ENCODE data around the gene OPN1MW. TPM values are rescaled to one million over a fixed set of nuclear protein-coding genes. Genes with fewer than 3 reads are reported as not detected.
"Not testable (repeated sequence)": the region's sequence is repeated elsewhere in the genome, so short reads cannot be mapped to it uniquely, and the experiment has no call there.

Gene OPN1MW
- not detected for total RNA-seq

DNA sequence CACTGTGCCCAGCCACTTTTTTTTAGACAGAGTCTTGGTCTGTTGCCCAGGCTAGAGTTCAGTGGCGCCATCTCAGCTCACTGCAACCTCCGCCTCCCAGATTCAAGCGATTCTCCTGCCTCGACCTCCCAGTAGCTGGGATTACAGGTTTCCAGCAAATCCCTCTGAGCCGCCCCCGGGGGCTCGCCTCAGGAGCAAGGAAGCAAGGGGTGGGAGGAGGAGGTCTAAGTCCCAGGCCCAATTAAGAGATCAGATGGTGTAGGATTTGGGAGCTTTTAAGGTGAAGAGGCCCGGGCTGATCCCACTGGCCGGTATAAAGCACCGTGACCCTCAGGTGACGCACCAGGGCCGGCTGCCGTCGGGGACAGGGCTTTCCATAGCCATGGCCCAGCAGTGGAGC, at the start of gene OPN1MW:
TSS of gene OPN1MW (plus strand) at position 301 of the 400 bp plus-strand sequence. CDS start at position 383, 82 bp downstream.
- H3K27me3 ChIP-seq; H3K9me3 ChIP-seq; DNase-seq; H3K4me1 ChIP-seq; H3K36me3 ChIP-seq; H3K27ac ChIP-seq; intact Hi-C loops (cut with DNase I); H3K4me3 ChIP-seq (replicated peaks in 1 of 3): not testable (repeated sequence)
- WGBS, 2 donors = no CpG with 5 or more reads among the region's 14 CpGs

DNA sequence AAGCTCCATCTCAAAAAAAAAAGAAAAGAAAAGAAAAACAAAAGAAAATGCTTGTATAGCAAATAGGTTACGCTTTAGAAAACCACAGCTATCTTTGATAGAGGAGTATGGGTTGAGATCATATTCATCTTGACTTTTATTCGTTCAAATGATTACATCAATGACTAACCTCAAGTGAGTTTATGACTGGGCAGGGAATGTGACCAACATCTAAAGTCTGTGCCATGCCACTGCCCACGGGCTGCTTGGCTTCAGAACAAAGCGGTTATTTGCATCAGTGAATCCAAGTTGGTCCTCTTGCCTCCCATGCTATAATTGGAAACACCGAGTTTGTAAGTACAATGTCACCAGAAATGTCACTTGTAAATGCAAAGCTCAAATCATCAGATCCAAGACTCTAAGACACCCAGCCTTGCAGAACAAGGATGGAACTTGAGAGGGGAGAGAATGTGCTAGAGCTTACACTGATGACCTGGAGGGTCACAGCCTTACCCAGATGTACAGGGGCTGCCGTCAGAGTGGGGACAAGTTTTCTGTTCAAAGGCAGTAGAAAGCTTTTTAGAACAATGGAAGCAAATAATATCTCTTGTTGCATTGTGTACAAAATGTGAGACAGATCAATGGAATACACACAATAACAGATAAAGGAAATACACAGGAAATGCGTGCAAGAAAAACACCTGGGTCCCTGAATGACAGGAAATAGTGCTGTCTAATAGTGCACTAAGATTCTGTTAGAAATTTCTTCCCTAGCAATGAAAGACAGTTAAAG, 46.8 kb upstream of the OPN1MW start:
- H3K27me3 ChIP-seq = no peaks in the 10 kb centered on the region
- no peaks in the 10 kb centered on the region for H3K4me1 ChIP-seq
- 24 to 39% methylated on average over 7 of the region's 7 CpGs for WGBS, 2 donors
- H3K27ac ChIP-seq = no peak overlapping the region
- intact Hi-C loops (cut with DNase I) = no loop called here
- TF ChIP-seq, protein P1, sequence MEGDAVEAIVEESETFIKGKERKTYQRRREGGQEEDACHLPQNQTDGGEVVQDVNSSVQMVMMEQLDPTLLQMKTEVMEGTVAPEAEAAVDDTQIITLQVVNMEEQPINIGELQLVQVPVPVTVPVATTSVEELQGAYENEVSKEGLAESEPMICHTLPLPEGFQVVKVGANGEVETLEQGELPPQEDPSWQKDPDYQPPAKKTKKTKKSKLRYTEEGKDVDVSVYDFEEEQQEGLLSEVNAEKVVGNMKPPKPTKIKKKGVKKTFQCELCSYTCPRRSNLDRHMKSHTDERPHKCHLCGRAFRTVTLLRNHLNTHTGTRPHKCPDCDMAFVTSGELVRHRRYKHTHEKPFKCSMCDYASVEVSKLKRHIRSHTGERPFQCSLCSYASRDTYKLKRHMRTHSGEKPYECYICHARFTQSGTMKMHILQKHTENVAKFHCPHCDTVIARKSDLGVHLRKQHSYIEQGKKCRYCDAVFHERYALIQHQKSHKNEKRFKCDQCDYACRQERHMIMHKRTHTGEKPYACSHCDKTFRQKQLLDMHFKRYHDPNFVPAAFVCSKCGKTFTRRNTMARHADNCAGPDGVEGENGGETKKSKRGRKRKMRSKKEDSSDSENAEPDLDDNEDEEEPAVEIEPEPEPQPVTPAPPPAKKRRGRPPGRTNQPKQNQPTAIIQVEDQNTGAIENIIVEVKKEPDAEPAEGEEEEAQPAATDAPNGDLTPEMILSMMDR (IDR thresholded peaks at IDR 0.05) = no peak
- no peak for TF ChIP-seq POLR2A (IDR thresholded peaks at IDR 0.05)
- DNase-seq = peak; percentile 35
- no peaks in the 10 kb centered on the region for H3K9me3 ChIP-seq
- no peaks in the 10 kb centered on the region for H3K36me3 ChIP-seq
- H3K4me3 ChIP-seq (replicated peaks in 1 of 3) = no peak overlapping the region

DNA sequence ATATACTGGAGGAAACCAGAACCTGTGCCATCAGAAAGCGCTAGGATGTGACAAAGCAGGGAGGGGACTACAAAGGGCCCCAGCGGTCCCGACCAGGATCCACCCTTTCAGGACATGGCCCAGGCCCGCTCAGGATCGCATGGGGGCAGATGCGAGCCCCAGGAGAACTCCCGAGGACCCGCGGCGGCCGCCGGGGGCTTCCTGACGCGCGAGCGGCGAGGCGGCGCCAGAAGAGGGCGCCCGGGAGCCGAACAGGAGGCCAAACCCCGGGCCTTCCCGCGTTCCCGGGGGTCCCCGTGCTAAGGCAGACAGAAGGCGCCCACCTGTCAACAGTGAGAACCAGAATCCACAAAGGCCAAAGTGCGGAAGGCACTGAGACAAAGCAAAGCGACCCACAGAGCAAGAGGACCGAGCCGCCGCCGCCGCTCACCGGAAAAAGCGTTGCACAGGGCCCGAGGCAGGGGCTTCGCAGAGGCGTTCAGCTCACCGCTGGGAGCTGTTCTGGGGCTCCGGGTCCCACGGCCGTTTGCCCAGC, 45.7 kb upstream of the OPN1MW start:
- WGBS, 2 donors = 6 to 29% methylated on average over 1 to 16 of the region's 44 CpGs
- no peaks in the 10 kb centered on the region for H3K9me3 ChIP-seq

DNA sequence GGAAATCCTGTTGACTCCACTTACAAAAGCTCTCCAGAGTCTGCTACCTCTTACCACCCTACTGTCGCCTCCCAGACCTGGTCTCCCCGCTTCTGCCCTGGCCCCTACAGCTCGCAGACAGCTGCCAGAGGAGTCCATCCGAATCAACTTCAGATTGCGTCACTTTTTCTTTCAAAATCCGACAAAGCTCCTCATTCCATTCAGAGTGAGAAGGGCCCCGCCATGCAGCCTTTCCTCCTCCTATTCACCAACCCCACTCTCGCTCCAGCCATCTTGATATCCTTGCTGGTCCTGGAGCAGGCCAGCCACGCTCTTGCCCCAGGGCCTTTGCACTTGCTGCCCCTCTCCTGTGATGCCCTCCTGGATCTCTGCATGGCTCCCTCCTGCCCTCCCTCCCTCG, 43.5 kb upstream of the OPN1MW start:
- H3K36me3 ChIP-seq = no peaks in the 10 kb centered on the region
- intact Hi-C loops (cut with DNase I) = no loop called here
- TF ChIP-seq, protein P1 (IDR thresholded peaks at IDR 0.05) = no peak
- no peak for TF ChIP-seq POLR2A (IDR thresholded peaks at IDR 0.05)
- no peaks in the 10 kb centered on the region for H3K9me3 ChIP-seq
- H3K27me3 ChIP-seq = no peaks in the 10 kb centered on the region
- WGBS, 2 donors = 89 to 91% methylated on average over 10 of the region's 10 CpGs
- no peak overlapping the region for H3K4me3 ChIP-seq (replicated peaks in 1 of 3)
- H3K27ac ChIP-seq = no peak overlapping the region
- no peaks in the 10 kb centered on the region for H3K4me1 ChIP-seq
- no peak for DNase-seq

More for the DNA sequence above, 45.7 kb upstream of the OPN1MW start:
- no peak for TF ChIP-seq POLR2A (IDR thresholded peaks at IDR 0.05)
- TF ChIP-seq, protein P1 (IDR thresholded peaks at IDR 0.05) = peak; percentile 33 to 72 (median 56)
- H3K4me1 ChIP-seq = no peaks in the 10 kb centered on the region
- DNase-seq = peak; percentile 57 to 63
- intact Hi-C loops (cut with DNase I) = no loop called here
- no peak overlapping the region for H3K4me3 ChIP-seq (replicated peaks in 1 of 3)
- no peak overlapping the region for H3K27ac ChIP-seq
- no peaks in the 10 kb centered on the region for H3K36me3 ChIP-seq
- no peaks in the 10 kb centered on the region for H3K27me3 ChIP-seq

DNA sequence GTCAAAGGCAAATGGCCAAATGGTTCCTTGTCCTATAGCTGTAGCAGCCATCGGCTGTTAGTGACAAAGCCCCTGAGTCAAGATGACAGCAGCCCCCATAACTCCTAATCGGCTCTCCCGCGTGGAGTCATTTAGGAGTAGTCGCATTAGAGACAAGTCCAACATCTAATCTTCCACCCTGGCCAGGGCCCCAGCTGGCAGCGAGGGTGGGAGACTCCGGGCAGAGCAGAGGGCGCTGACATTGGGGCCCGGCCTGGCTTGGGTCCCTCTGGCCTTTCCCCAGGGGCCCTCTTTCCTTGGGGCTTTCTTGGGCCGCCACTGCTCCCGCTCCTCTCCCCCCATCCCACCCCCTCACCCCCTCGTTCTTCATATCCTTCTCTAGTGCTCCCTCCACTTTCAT, 42.2 kb upstream of the OPN1MW start:
- no peak overlapping the region for H3K27ac ChIP-seq
- no peaks in the 10 kb centered on the region for H3K27me3 ChIP-seq
- no peak overlapping the region for H3K4me3 ChIP-seq (replicated peaks in 1 of 3)
- WGBS, 2 donors = 91 to 95% methylated on average over 10 to 12 of the region's 12 CpGs
- no peaks in the 10 kb centered on the region for H3K4me1 ChIP-seq
- intact Hi-C loops (cut with DNase I) = no loop called here
- TF ChIP-seq POLR2A (IDR thresholded peaks at IDR 0.05) = no peak
- TF ChIP-seq, protein P1 (IDR thresholded peaks at IDR 0.05) = no peak
- H3K36me3 ChIP-seq = no peaks in the 10 kb centered on the region
- no peaks in the 10 kb centered on the region for H3K9me3 ChIP-seq
- no peak for DNase-seq

Data from thyroid gland (tissue), 4 donors.